ENCODE data around the gene H6PD.

H6PD gene

DNA sequence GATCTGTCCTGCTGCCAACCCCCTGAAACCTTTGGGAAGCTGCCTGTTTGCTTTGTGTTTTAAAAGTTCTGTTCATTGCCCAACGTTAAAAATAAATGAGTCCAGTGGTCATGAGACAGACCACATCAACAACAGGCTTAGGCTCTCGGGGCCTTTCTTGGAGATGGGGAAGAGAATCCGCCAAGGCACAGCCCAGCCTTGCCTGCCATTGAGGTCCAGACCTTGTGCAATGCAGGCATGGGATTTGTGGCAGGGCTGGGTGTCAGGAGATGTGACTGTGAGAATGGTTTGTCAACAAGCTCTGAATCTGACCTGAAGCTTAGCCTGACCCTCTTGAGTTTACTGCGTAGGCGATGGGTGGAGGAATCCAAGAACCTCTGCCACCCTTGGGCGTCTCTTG, 62.3 kb downstream of the H6PD start:
- TF ChIP-seq NFIC (IDR thresholded peaks at IDR 0.05) = no peak
- no peak for TF ChIP-seq CEBPB (IDR thresholded peaks at IDR 0.05)
- TF ChIP-seq ZBTB7A (IDR thresholded peaks at IDR 0.05; ENCODE audit: low read depth) = no peak

DNA sequence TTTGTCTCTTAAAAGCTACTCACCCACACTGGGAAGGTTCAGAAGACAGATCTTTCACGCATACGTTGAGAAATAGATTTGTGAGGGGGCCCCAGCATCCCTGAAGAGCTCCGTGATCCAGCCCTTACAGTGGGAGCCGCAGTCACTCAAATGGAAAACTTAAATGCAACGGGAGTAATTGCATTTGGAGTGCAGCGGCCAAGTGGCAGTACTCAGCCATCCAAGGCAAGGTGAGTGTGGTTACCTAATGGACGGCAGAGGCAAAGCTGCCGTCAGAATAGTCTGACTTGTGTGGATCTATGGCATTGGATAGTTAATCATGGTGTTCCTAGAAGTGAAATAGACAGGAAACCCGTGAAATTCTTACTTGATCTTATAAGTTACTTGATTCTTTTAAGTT, 63.3 kb downstream of the H6PD start:
- TF ChIP-seq TAF1 (IDR thresholded peaks at IDR 0.05; ENCODE audit: low read depth) (no peak), NFIC (IDR thresholded peaks at IDR 0.05) (no peak), FOXM1 (IDR thresholded peaks at IDR 0.05; ENCODE audit: borderline replicate concordance, low read depth) (no peak), CEBPB (IDR thresholded peaks at IDR 0.05) (no peak), RAD21 (IDR thresholded peaks at IDR 0.05; ENCODE audit: low read depth) (no peak), EGR1 (IDR thresholded peaks at IDR 0.05) (no peak), EP300 (IDR thresholded peaks at IDR 0.05; ENCODE audit: borderline replicate concordance) (no peak), ZBTB7A (IDR thresholded peaks at IDR 0.05; ENCODE audit: low read depth) (no peak), TEAD4 (IDR thresholded peaks at IDR 0.05) (no peak), CREB1 (IDR thresholded peaks at IDR 0.05; ENCODE audit: low read depth) (no peak), TCF12 (IDR thresholded peaks at IDR 0.05; ENCODE audit: low read depth) (no peak), YY1 (IDR thresholded peaks at IDR 0.05; ENCODE audit: low read depth) (no peak)
- TF ChIP-seq, protein P1, sequence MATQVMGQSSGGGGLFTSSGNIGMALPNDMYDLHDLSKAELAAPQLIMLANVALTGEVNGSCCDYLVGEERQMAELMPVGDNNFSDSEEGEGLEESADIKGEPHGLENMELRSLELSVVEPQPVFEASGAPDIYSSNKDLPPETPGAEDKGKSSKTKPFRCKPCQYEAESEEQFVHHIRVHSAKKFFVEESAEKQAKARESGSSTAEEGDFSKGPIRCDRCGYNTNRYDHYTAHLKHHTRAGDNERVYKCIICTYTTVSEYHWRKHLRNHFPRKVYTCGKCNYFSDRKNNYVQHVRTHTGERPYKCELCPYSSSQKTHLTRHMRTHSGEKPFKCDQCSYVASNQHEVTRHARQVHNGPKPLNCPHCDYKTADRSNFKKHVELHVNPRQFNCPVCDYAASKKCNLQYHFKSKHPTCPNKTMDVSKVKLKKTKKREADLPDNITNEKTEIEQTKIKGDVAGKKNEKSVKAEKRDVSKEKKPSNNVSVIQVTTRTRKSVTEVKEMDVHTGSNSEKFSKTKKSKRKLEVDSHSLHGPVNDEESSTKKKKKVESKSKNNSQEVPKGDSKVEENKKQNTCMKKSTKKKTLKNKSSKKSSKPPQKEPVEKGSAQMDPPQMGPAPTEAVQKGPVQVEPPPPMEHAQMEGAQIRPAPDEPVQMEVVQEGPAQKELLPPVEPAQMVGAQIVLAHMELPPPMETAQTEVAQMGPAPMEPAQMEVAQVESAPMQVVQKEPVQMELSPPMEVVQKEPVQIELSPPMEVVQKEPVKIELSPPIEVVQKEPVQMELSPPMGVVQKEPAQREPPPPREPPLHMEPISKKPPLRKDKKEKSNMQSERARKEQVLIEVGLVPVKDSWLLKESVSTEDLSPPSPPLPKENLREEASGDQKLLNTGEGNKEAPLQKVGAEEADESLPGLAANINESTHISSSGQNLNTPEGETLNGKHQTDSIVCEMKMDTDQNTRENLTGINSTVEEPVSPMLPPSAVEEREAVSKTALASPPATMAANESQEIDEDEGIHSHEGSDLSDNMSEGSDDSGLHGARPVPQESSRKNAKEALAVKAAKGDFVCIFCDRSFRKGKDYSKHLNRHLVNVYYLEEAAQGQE (IDR thresholded peaks at IDR 0.05; ENCODE audit: low read depth) = no peak
- TF ChIP-seq, protein P2, sequence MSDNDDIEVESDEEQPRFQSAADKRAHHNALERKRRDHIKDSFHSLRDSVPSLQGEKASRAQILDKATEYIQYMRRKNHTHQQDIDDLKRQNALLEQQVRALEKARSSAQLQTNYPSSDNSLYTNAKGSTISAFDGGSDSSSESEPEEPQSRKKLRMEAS (IDR thresholded peaks at IDR 0.05) = no peak
- TF ChIP-seq, protein P3, sequence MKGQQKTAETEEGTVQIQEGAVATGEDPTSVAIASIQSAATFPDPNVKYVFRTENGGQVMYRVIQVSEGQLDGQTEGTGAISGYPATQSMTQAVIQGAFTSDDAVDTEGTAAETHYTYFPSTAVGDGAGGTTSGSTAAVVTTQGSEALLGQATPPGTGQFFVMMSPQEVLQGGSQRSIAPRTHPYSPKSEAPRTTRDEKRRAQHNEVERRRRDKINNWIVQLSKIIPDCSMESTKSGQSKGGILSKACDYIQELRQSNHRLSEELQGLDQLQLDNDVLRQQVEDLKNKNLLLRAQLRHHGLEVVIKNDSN (IDR thresholded peaks at IDR 0.05) = no peak

DNA sequence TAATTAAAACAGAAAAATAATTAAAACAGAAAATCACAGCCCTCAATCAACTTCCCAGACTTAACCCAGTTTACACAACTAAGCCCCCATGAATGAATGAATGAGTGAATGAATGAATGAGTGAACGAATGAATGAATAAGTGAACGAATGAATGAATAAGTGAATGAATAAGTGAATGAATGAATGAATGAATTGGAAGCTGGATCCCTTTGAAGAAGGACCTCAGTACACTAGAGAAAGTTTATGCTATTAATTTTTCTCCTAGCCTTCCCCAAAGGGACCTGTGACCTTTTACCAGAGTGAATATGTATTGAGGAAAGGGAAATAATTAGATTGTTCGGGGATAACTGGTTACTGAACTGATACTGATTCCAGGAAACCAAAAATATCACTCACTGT, 63.7 kb downstream of the H6PD start:
- no peak for TF ChIP-seq TAF1 (IDR thresholded peaks at IDR 0.05; ENCODE audit: low read depth)
- TF ChIP-seq, protein P1 (IDR thresholded peaks at IDR 0.05; ENCODE audit: low read depth) = no peak
- TF ChIP-seq CREB1 (IDR thresholded peaks at IDR 0.05; ENCODE audit: low read depth) = no peak
- no peak for TF ChIP-seq ZBTB7A (IDR thresholded peaks at IDR 0.05; ENCODE audit: low read depth)
- TF ChIP-seq, protein P2 (IDR thresholded peaks at IDR 0.05) = no peak
- TF ChIP-seq EP300 (IDR thresholded peaks at IDR 0.05; ENCODE audit: borderline replicate concordance) = no peak
- TF ChIP-seq RAD21 (IDR thresholded peaks at IDR 0.05; ENCODE audit: low read depth) = no peak
- TF ChIP-seq FOXM1 (IDR thresholded peaks at IDR 0.05; ENCODE audit: borderline replicate concordance, low read depth) = no peak
- TF ChIP-seq TCF12 (IDR thresholded peaks at IDR 0.05; ENCODE audit: low read depth) = no peak

DNA sequence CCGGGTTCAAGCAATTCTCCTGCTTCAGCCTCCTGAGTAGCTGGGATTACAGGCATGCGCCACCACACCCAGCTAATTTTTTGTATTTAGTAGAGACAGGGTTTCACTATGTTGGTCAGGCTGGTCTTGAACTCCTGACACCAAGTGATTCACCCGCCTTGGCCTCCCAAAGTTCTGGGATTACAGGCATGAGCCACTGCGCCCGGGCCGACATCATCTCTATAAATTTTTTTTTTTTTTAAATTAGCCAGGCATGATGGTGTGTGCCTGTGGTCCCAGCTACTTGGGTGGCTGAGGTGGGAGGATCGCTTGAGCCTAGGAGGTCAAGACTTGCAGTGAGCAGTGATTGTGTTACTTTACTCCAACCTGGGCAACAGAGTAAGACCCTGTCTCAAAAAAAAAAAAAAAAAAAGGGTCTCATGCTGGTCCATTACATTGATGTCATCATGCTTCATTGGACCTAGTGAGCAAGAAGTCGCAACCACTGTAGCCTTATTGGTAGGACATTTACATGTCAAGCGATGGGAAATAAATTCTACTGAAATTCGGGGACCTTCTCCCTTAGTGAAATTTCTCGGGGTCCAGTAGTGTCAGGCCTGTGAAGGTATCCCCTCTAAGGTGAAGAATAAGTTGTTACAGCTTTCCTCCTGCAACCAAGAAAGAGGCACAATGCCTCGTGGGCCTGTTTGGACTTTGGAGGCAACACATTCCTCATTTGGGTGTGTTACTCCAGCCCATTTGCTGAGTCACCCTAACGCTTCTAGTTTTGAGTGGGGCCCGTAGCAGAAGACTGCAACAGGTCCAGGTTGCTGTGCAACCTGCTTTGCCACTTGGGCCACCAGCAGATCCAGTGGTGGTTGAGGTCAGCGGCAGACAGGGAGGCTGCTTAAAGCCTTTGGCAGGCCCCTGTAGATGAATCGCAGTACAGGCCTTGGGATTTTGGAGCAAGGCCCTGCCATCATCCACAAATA, 65.3 kb downstream of the H6PD start:
- TF ChIP-seq TEAD4 (IDR thresholded peaks at IDR 0.05) = peak; percentile 73
- 0 out of 2 replicates have a peak, but pooled peaks have one; percentile 5 for TF ChIP-seq CEBPB (IDR thresholded peaks at IDR 0.05)
- TF ChIP-seq TCF12 (IDR thresholded peaks at IDR 0.05; ENCODE audit: low read depth) = peak; percentile 41; the same call in 1 of the 2 replicates
- TF ChIP-seq, protein P2 (IDR thresholded peaks at IDR 0.05) = peak; percentile 76
- TF ChIP-seq FOXM1 (IDR thresholded peaks at IDR 0.05; ENCODE audit: borderline replicate concordance, low read depth) = peak; percentile 17; the same call in 1 of the 2 replicates
- peak; percentile 54; the same call in 1 of the 2 replicates for TF ChIP-seq EP300 (IDR thresholded peaks at IDR 0.05; ENCODE audit: borderline replicate concordance)

DNA sequence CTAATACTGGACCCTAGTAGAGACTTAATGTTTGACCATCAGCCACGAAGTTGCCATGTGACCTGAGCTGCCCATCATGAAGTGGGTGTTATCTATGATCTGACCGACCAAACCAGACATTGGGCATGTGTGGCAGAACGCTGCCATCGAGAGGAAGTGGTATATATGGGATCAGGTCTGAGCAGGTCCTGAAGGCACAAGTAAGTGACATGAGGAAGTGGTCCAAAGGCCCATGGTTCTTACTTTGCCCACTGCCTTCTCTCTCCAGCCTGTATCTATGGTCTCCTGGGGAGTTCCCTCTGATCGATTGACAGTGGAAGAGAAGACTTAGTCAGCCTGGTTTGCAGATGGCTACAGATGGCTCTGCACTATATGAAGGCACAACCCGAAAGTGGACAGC, 66.0 kb downstream of the H6PD start:
- TF ChIP-seq CEBPB (IDR thresholded peaks at IDR 0.05) = no peak
- TF ChIP-seq, protein P3 (IDR thresholded peaks at IDR 0.05) = 0 out of 2 replicates have a peak, but pooled peaks have one; percentile 8

All from Ishikawa (cell line).